ENCODE data around the gene URB2.
A peak's percentile ranks its signal among the peaks of the same experiment; 100 is the strongest.
"Not testable (repeated sequence)": the region's sequence is repeated elsewhere in the genome, so short reads cannot be mapped to it uniquely, and the experiment has no call there.

Gene URB2

GRCh38 chr1:229614701-229615100 is 11.3 kb upstream of the URB2 start:
- DNase-seq (ENCODE audit: low spot score) = no peak

GRCh38 chr1:229617351-229618100 is 8.5 kb upstream of the URB2 start:
- DNase-seq (ENCODE audit: low spot score) = no peak

GRCh38 chr1:229619002-229619401 is 7.0 kb upstream of the URB2 start:
- no peak for DNase-seq (ENCODE audit: low spot score)

DNA sequence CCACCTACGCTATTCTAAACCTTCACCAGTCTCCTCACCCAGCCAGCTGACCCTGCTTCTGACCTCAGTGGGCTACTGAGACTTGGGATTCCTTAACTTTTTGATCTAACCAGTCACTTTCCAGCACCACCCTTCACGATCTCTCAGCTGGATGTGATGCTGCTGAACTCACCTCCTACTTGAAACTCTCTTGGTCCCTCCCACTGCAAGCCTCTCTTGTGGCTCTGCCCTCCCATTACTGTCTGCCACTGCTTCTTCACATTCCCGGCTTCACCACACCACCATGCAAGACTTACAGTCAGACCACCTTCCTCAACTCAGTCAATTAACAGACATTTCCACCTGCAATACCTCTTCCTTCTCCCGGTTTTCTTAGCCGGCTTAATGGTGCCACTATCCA is 6.4 kb upstream of the URB2 start:
- no peak for DNase-seq (ENCODE audit: low spot score)

DNA sequence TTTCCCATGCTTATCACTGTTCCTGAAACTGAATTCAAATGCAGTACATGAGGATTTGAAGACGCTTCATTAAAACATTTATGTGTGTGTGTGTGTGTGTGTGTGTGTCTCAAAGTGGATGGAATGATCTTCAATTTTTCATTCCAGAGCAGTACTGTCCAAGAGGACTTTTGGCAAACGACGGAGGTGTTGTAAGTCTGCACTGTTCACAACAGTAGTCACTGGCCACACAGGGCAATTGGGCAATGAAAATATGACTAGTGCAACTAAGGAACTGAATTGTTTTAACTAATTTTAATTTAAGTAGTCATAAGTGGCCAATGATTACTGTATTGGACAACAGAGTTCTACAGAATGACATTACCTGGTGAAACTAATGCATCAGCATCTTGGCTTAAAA is 5.2 kb upstream of the URB2 start:
- DNase-seq (ENCODE audit: low spot score) = no peak

GRCh38 chr1:229621663-229622062 is 4.4 kb upstream of the URB2 start:
- DNase-seq (ENCODE audit: low spot score) = no peak

DNA sequence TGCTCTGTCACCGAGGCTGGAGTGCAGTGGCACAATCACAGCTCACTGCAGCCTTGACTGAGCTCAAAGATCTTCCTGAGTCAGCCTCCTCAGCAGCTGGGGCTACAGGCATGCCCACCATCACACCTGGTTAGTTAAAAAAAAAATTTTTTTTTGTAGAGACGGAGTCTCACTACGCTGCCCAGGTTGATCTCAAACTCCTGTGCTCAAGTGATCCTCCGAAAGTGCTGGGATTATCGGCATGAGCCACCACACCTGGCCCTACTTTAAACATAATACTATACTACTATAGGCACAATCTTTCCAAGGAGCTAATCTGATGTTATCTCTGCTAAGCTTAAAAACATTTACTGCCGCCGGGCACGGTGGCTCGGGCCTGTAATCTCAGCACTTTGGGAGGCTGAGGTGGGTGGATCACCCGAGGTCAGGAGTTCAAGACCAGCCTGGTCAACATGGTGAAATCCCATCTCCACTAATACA is 3.4 kb upstream of the URB2 start:
- DNase-seq (ENCODE audit: low spot score) = not testable (repeated sequence)

DNA sequence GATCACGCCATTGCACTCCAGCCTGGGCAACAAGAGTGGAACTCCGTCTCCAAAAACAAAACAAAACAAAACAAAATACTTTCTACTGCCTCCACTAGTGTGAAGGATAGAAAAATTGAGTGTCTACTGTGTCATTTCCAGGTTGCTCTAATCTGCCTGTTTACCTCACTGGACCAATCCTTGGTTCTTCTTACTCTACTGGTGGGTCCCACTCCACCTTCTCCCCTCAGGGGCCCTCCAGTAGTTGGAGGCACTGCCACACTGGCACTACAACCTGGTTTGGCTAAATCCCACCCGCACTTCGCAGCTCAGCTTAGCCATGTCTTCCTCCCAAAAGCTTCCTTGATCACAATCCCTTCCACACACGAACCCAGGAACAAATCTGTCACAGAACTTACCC is 2.8 kb upstream of the URB2 start:
- no peak for DNase-seq (ENCODE audit: low spot score)

- DNase-seq (ENCODE audit: low spot score) = no peak
These were observed 2.2 kb upstream of the URB2 start for GRCh38 chr1:229623838-229624237.

- DNase-seq (ENCODE audit: low spot score) = no peak
These were observed 1.5 kb upstream of the URB2 start for GRCh38 chr1:229624521-229625070.

- peak; percentile 31 for DNase-seq (ENCODE audit: low spot score)
These were observed 754 bp upstream of the URB2 start for GRCh38 chr1:229625071-229625914.

DNA sequence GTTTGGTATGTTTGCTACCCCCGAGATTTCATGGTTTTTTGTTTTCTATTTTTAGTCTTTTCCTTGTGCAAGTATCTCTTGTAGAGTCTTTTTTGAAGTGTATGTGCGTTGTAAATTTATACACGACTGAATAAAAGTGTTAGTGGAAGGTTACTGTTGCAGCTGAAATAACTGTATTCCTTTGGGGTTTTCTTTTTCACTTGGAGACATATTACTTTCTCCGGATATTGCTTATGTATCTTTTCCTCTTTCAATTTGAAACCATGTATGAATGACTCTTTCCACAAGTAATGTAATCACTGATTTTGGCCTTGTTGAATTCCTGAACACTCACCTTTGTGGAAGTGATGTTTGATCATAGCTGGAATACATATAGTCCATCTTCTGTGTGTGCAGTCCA is 956 bp downstream of the URB2 start:
- peak; percentile 17 for DNase-seq (ENCODE audit: low spot score)

- DNase-seq (ENCODE audit: low spot score) = no peak
These were observed 3.2 kb downstream of the URB2 start for GRCh38 chr1:229629261-229629660.

DNA sequence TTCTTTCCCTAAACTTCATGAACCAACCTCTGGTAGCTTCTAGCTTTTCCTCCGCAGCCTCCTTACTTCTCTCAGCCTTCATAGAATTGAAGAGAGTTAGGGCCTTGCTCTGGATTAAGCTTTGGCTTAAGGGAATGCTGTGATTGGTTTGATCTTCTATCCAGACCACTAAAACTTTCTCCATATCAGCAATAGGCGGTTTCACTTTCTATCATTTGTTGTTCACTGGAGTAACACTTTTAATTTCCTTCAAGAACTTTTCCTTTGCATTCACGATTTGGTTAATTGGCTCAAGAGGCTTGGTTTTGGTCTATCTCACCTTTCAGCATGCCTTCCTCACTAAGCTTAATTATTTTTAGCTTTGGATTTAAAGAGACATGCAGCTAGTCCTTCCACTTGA is 5.1 kb downstream of the URB2 start:
- peak; percentile 9 for DNase-seq (ENCODE audit: low spot score)

GRCh38 chr1:229631966-229632365 is 5.9 kb downstream of the URB2 start:
- no peak for DNase-seq (ENCODE audit: low spot score)

DNA sequence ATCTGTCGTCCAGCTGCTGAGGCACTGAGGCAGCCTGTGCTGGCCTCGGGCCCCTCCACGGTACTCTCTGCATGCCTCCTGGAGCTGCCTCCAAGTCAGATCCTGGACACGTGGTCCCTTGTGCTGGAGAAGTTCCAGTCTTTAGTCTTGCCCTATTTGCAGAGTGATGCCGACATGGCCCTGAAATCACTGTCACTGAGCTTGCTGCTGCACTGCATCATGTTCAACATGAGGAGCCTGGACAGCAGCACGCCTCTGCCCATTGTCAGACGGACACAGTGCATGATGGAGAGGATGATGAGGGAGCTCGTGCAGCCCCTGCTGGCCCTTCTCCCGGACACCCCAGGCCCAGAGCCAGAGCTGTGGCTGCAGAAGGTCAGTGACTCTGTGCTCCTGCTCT is 10.0 kb downstream of the URB2 start:
- DNase-seq (ENCODE audit: low spot score) = no peak

DNA sequence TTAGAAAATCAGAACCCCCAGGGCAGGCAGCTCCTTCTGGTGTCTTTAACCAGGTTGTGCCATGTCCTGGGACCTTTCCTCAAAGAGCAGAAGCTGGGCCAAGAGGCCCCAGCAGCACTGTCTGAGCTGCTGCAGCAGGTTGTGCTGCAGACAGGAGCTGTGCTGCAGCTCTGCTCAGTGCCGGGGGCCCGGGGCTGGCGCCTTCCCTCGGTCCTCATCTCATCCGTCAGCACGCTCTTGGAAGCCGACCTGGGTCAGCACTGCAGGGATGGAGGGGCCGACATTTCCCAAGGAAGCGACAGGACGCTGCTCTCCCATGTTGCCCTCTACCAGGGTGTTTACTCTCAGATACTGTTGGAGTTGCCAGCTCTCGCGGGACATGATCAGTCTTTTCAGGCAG is 11.7 kb downstream of the URB2 start:
- no peak for DNase-seq (ENCODE audit: low spot score)

DNA sequence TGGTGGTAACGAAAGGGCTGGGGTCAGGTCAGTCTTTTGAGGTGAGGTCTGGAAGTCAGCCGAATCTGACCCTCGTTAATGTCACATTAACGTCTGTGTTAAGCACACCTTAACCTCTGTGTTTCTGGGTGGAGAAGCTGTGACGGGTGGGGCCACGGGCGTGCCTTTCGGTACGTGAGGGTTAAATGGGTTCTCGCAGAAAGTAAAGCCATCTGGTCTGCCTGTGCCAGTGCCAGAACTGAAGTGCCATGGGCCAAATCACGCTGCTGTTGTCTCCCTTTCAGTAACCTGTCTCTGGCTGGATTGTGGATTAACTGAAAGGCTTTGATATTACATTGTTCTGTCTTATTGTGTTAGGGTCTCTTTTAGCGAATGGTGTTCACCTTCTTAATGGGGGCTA is 14.4 kb downstream of the URB2 start:
- DNase-seq (ENCODE audit: low spot score) = no peak

- DNase-seq (ENCODE audit: low spot score) = no peak
These were observed 15.3 kb downstream of the URB2 start for GRCh38 chr1:229641306-229641705.

GRCh38 chr1:229642376-229642775 is 16.3 kb downstream of the URB2 start:
- no peak for DNase-seq (ENCODE audit: low spot score)

GRCh38 chr1:229642970-229643369 is 16.9 kb downstream of the URB2 start:
- DNase-seq (ENCODE audit: low spot score) = no peak

DNA sequence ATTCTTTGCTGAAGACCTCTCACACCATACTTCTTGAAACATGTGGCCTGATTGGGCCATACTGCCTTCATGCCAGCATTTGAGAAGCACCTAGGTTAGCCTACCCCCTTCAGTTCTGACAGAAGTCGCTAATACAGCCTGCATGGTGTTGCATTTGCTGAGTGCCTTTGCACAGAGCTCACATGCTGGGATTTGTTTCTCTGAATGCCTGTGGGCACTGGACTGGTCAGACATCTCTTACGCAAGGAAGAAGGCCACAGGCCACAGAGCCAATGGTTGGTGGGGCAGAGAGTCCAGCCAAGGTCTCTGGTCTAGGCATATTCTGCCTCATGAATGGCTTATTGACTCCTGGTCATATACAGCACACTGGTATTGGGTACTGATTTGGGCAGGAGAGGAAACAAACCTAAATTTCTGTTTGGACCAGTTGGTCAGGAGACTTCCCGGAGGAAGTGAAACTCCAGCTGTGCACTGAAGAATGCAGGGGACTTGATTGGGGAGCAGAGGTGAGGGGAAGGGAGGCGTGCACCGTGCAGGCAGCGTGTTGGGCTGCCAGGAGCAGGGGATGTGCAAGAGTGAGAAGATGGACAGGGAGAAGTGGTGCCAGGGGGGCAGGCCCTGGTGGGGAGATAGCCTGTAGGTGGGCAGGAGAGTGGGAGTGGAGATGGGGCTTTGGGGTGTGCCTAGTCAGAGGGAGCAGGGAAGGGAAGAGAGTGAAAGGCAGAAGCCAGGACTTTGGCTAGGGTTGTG is 18.1 kb downstream of the URB2 start:
- no peak for DNase-seq (ENCODE audit: low spot score)

Data from activated CD4-positive, alpha-beta T cell treated with anti-CD3 and anti-CD28 coated beads, Interleukin-2, Interleukin-4, amounts not matched to agents 100 ng/mL and 50 ng/mL, durations not matched to agents 16 hours and 8 hours (primary cell).